PC-9 (cell line): Measurements from ENCODE around the gene SGMS2.

Experiments
- CTCF ChIP-seq: fragments of 200-600 bp; sonication (generic); conservative IDR thresholded peaks from 2 replicates; pipeline ENCODE4 v1.6.1; 2017; ENCODE audit warnings: mixed run types, antibody characterized with exemption, mild to moderate bottlenecking, moderate library complexity
- EZH2 ChIP-seq: fragments of 200-600 bp; sonication (generic); IDR thresholded peaks from 2 replicates; pipeline ENCODE4 v1.8.0; 2017; ENCODE audit warnings: antibody characterized with exemption, low read depth

DNA sequence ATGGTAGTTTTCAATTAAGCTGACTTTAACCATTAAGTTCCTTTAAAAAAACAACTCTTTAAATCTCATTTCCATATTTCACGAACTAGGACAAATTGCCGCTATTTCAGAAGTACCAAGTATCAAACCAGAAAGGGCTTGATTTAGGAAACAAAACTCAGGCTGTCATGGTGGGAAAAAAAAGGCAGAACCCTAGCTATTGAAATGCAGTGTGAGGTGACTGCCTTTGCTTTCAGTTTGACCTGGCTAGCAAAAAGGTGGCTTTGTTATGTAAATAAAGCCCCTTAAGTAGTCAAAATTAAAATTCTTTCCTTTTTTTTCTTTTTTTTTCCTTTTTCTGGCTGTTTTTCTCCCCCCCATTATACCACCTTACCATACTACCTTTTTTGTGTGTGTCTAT is 66.0 kb downstream of the SGMS2 start:
- TF ChIP-seq CTCF = no peak
- TF ChIP-seq EZH2 = no peak
